ENCODE results near the gene SIPA1L3. TPM values are rescaled to one million over a fixed set of nuclear protein-coding genes. Genes with fewer than 3 reads are reported as not detected.
A peak's percentile ranks its signal among the peaks of the same experiment; 100 is the strongest.

Gene SIPA1L3
- total RNA-seq, 1 donor from 2014 or later, result 8.8 TPM

- Histone ChIP-seq H3K9me3 (replicated peaks) (no peaks in the 10 kb centered on the region), H3K36me3 (peaks cover 4% of the 10 kb centered on the region), H3K4me1 (peaks cover 29% of the 10 kb centered on the region), H3K4me3 (no peak overlapping the region), H3K27me3 (ENCODE audit: low read depth) (no peaks in the 10 kb centered on the region), H3K27ac (replicated peaks) (peak overlapping the region; percentile 52)
- DNase-seq, result peak; percentile 58
- intact Hi-C loops (cut with micrococcal nuclease), result no loop called here
- no peak for TF ChIP-seq CTCF (IDR thresholded peaks at IDR 0.05; ENCODE audit: borderline replicate concordance)
Measured at GRCh38 chr19:38093587-38093986, 186.6 kb downstream of the SIPA1L3 start.

GRCh38 chr19:38095411-38096308, 188.7 kb downstream of the SIPA1L3 start:
- intact Hi-C loops (cut with micrococcal nuclease), result no loop called here
- no peaks in the 10 kb centered on the region for H3K27me3 ChIP-seq (ENCODE audit: low read depth)
- peaks cover 18% of the 10 kb centered on the region for H3K4me1 ChIP-seq
- peaks cover 13% of the 10 kb centered on the region for H3K36me3 ChIP-seq
- H3K9me3 ChIP-seq (replicated peaks), result no peaks in the 10 kb centered on the region
- DNase-seq, result peak; percentile 59
- no peak overlapping the region for H3K4me3 ChIP-seq
- TF ChIP-seq CTCF (IDR thresholded peaks at IDR 0.05; ENCODE audit: borderline replicate concordance), result peak; percentile 83
- H3K27ac ChIP-seq (replicated peaks), result no peak overlapping the region

GRCh38 chr19:38099966-38100365, 193.0 kb downstream of the SIPA1L3 start:
- no peak overlapping the region for H3K27ac ChIP-seq (replicated peaks)
- no peak overlapping the region for H3K4me3 ChIP-seq
- no peaks in the 10 kb centered on the region for H3K9me3 ChIP-seq (replicated peaks)
- intact Hi-C loops (cut with micrococcal nuclease), result no loop called here
- no peak for TF ChIP-seq CTCF (IDR thresholded peaks at IDR 0.05; ENCODE audit: borderline replicate concordance)
- DNase-seq, result no peak
- peaks cover 5% of the 10 kb centered on the region for H3K4me1 ChIP-seq
- H3K36me3 ChIP-seq, result peaks cover 51% of the 10 kb centered on the region
- no peaks in the 10 kb centered on the region for H3K27me3 ChIP-seq (ENCODE audit: low read depth)

- Histone ChIP-seq H3K4me3 (no peak overlapping the region), H3K9me3 (replicated peaks) (no peaks in the 10 kb centered on the region), H3K27ac (replicated peaks) (no peak overlapping the region), H3K27me3 (ENCODE audit: low read depth) (no peaks in the 10 kb centered on the region), H3K36me3 (peaks cover 54% of the 10 kb centered on the region), H3K4me1 (peaks cover under 1% of the 10 kb centered on the region)
- TF ChIP-seq CTCF (IDR thresholded peaks at IDR 0.05; ENCODE audit: borderline replicate concordance), result no peak
- intact Hi-C loops (cut with micrococcal nuclease), result no loop called here
- no peak for DNase-seq
Measured at GRCh38 chr19:38100589-38100988, 193.6 kb downstream of the SIPA1L3 start.

- Histone ChIP-seq H3K27me3 (ENCODE audit: low read depth) (no peaks in the 10 kb centered on the region), H3K27ac (replicated peaks) (no peak overlapping the region), H3K4me3 (no peak overlapping the region), H3K4me1 (no peaks in the 10 kb centered on the region), H3K9me3 (replicated peaks) (no peaks in the 10 kb centered on the region), H3K36me3 (peaks cover 64% of the 10 kb centered on the region)
- intact Hi-C loops (cut with micrococcal nuclease), result no loop called here
- DNase-seq, result no peak
- no peak for TF ChIP-seq CTCF (IDR thresholded peaks at IDR 0.05; ENCODE audit: borderline replicate concordance)
Measured at GRCh38 chr19:38101723-38102122, 194.7 kb downstream of the SIPA1L3 start.
